IgD-negative memory B cell (primary cell): ENCODE results near the gene GTPBP6. TPM values are rescaled to one million over a fixed set of nuclear protein-coding genes. Genes with fewer than 3 reads are reported as not detected.

ENCODE experiments used
- H3K27ac Mint-ChIP-seq, 3 donors: one replicate each; pipeline ENCODE4 v1.8.0; 2020 to 2022; ENCODE audit warnings: mild to moderate bottlenecking in 3 of 3, mixed read lengths in 3 of 3, moderate library complexity in 1 of 3
- H3K27me3 Mint-ChIP-seq: one replicate; pipeline ENCODE4 v1.8.0; 2021; ENCODE audit warnings: mixed read lengths
- H3K36me3 Mint-ChIP-seq: one replicate; pipeline ENCODE4 v1.8.0; 2020; ENCODE audit warnings: mild to moderate bottlenecking, mixed read lengths
- H3K4me1 Mint-ChIP-seq, 3 donors: one replicate each; pipeline ENCODE4 v1.8.0; 2020 to 2022; ENCODE audit warnings: mixed read lengths in 3 of 3, mild to moderate bottlenecking in 1 of 3
- H3K4me3 Mint-ChIP-seq, 4 donors: one replicate each; pipeline ENCODE4 v1.8.0; 2020 to 2022; ENCODE audit warnings: mild to moderate bottlenecking in 4 of 4, mixed read lengths in 4 of 4, moderate library complexity in 3 of 4
- H3K9me3 Mint-ChIP-seq, 3 donors: one replicate each; pipeline ENCODE4 v1.8.0; 2020 to 2021; ENCODE audit warnings: mixed read lengths in 3 of 3, mild to moderate bottlenecking in 1 of 3
- polyA plus RNA-seq: library from polyadenylated mRNA; unstranded; fragments of 300-500 nt; fragmentation: Illumina TruSeq; gene quantifications from one replicate; pipeline ENCODE4 v1.2.3, GENCODE V29; 2021

The GTPBP6 gene
- polyA plus RNA-seq, 1 donor from 2014 or later = 40.8 TPM

- peaks cover 13 to 15% (median 14%) of the 10 kb centered on the region in 3 donors for H3K4me1 Mint-ChIP-seq
- H3K27me3 Mint-ChIP-seq = no peaks in the 10 kb centered on the region
- peak overlapping the region; percentile 68 to 94 (median 90) for H3K4me3 Mint-ChIP-seq
- no peaks in the 10 kb centered on the region for H3K36me3 Mint-ChIP-seq
- H3K9me3 Mint-ChIP-seq = no peaks in the 10 kb centered on the region
- H3K27ac Mint-ChIP-seq = peak overlapping the region in 2 of 3 donors; percentile 71 to 83
Observed at GRCh38 chrX:319579-320125, 1.1 kb upstream of the GTPBP6 start.

GRCh38 chrX:318068-318738 is 393 bp downstream of the GTPBP6 start:
- Mint-ChIP-seq H3K9me3 (no peaks in the 10 kb centered on the region), H3K27me3 (no peaks in the 10 kb centered on the region), H3K4me3 (peak overlapping the region; percentile 93 to 97 (median 94)), H3K4me1 (peaks cover 10 to 13% (median 11%) of the 10 kb centered on the region in 3 donors), H3K27ac (peak overlapping the region; percentile 99 to 100 (median 100)), H3K36me3 (peaks cover 4% of the 10 kb centered on the region)

DNA sequence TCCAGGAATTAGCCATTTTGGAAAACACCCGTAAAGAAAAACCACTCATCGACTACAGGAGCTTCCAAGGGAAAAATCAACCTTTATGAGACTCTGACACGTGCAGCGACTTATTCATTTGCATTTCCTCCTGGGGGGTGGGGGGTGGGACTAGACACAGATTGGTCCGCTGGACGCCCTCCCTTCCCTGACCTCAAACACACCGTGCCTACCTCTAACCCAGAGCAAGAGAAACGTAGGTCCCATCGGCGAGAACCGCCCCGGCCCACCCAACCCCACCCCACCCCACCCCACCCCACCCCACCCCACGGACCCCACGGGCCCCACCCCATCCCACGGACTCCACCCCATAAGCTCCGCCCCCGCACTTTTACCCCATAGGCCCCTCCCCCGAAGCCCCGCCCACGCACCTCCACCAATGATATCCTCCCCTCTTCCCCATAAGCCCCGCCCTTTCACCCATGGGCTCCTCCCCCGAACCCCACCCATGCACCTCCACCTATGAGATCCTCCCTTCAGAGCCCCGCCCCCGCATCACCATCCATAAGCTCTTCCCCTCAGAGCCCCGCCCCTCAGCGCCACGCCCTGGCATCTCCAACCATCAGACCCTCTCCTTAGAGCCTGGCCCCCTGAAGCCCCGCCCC is 1.1 kb downstream of the GTPBP6 start:
- no peaks in the 10 kb centered on the region for H3K27me3 Mint-ChIP-seq
- H3K9me3 Mint-ChIP-seq = no peaks in the 10 kb centered on the region
- H3K4me1 Mint-ChIP-seq = peaks cover 6 to 9% (median 7%) of the 10 kb centered on the region in 3 donors
- H3K36me3 Mint-ChIP-seq = peaks cover 4% of the 10 kb centered on the region
- H3K4me3 Mint-ChIP-seq = peak overlapping the region; percentile 93 to 97 (median 94)
- peak overlapping the region; percentile 99 to 100 (median 100) for H3K27ac Mint-ChIP-seq

DNA sequence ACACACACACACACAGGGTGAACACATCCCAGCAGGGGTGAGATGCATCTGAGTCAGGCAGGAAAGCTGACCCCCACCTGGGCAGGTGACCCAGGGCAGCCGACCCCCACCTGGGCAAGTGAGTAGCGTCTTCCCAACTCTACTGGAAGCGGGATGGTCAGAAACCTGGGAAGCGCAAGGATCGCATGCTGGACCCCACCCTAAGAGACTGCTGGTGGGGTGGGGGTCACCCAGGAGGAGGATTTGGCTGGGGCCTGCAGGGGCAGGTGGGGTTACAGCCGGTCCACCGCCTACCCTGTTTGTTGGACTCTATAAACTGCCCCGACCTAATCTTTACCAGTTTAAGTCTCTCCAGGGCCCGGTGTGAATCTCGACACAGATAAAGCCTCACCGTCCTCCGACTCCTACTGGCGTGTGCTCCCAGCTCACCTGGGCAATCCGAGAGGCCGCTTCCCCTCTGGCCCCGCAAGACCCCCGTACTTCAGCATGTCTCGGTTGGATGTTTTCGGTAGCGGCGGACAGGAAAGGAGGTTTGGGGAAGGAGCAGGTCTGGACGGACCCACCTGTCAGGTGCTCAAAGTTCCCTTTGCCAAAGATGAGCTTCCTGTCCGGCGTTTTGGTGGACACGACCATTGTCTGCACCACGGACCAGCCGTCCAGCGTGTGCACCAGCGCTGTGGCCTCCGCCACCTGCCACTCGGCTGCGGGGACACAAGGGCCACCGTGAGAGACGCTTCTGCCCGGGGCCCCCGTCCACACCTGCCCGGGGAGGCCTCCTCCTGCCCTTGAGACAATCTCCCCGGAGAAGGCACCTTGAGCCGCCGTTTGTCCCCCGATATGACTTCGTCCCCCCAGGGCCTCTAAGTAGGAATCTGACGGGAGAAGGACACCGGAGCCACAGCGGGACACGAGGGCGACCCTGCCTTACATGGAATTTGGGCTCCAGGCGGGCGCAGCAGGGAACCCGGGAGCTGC is 2.0 kb downstream of the GTPBP6 start:
- Mint-ChIP-seq H3K36me3 (peaks cover 7% of the 10 kb centered on the region), H3K27me3 (no peaks in the 10 kb centered on the region), H3K9me3 (no peaks in the 10 kb centered on the region), H3K4me1 (peaks cover 4 to 9% (median 7%) of the 10 kb centered on the region in 3 donors), H3K4me3 (peak overlapping the region in 3 of 4 donors; percentile 12 to 71 (median 23)), H3K27ac (peak overlapping the region in 1 of 3 donors; percentile 67)

DNA sequence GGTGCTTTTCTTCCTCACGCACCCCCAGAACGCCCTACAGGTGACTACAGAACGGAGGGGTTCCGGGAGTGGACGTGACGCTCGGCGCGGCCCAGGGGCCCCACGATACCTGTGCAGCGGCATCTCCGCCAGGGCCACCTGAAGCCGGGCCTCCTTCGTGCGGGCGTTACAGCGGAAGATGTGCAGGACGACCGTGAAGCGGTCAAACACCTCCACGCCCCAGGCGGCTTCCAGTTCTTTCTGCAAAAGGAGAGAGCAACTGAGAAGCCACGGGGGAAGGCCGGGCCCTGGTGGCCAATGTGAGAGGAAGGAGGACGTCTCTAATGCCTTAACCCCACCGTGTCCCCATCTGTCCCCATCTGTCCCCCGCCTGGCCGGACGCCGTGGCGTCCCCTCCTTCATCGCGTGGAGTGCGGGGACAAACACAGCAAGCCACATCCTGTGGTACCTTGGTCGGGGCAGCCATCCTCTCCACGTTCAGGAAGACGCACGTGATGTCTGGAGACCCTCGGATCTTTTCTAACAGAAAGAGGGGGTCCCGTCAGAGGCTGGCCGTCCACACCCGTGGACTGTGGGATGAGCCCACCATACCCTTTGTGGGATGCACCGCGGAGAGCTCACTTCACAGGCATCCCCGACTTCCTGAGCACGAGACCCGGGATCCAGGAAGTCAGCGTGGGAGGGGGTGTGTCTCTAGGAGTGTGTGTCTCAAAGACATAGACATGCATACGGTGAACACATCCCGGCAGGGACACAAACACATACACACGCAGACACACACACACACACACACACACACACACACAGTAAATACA is 3.6 kb downstream of the GTPBP6 start:
- H3K4me1 Mint-ChIP-seq = peaks cover under 1 to 5% (median 2%) of the 10 kb centered on the region in 3 donors
- H3K27me3 Mint-ChIP-seq = no peaks in the 10 kb centered on the region
- peaks cover 7% of the 10 kb centered on the region for H3K36me3 Mint-ChIP-seq
- H3K27ac Mint-ChIP-seq = no peak overlapping the region
- no peak overlapping the region for H3K4me3 Mint-ChIP-seq
- H3K9me3 Mint-ChIP-seq = no peaks in the 10 kb centered on the region

DNA sequence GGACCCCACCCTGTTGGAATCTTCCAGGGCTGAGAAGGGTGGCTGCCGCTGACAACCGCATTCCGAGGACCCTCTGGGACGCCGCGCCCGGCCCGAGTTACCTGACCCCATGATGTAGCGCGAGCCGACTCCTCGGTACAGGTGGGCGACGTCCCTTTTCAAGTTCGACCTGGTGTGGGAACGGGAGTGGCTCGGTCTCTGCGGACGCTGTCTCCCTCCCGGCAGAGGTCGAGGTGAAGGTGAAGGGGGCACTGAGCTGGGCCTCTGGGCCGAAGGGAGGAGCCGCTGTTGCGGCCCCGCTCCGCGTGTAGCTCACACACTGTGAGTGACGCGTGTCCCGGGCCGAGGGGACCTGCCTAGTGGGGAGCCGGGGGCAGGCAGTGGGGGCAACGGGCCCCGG is 4.5 kb downstream of the GTPBP6 start:
- H3K27ac Mint-ChIP-seq = no peak overlapping the region
- H3K4me1 Mint-ChIP-seq = peaks cover 0 to 5% (median 2%) of the 10 kb centered on the region in 3 donors
- H3K27me3 Mint-ChIP-seq = no peaks in the 10 kb centered on the region
- no peak overlapping the region for H3K4me3 Mint-ChIP-seq
- peaks cover 7% of the 10 kb centered on the region for H3K36me3 Mint-ChIP-seq
- no peaks in the 10 kb centered on the region for H3K9me3 Mint-ChIP-seq

- Mint-ChIP-seq H3K36me3 (peaks cover 7% of the 10 kb centered on the region), H3K9me3 (no peaks in the 10 kb centered on the region), H3K27me3 (no peaks in the 10 kb centered on the region), H3K4me1 (peaks cover 0 to 5% (median 2%) of the 10 kb centered on the region in 3 donors), H3K27ac (peak overlapping the region in 1 of 3 donors; percentile 60), H3K4me3 (peak overlapping the region in 1 of 4 donors; percentile 20)
Observed at GRCh38 chrX:313546-313945, 5.0 kb downstream of the GTPBP6 start.

GRCh38 chrX:312621-313331 is 5.8 kb downstream of the GTPBP6 start:
- Mint-ChIP-seq H3K36me3 (peaks cover 11% of the 10 kb centered on the region), H3K27ac (peak overlapping the region in 1 of 3 donors; percentile 60), H3K4me3 (peak overlapping the region in 1 of 4 donors; percentile 55), H3K27me3 (no peaks in the 10 kb centered on the region), H3K9me3 (no peaks in the 10 kb centered on the region), H3K4me1 (peaks cover 0 to under 1% (median under 1%) of the 10 kb centered on the region in 3 donors)

DNA sequence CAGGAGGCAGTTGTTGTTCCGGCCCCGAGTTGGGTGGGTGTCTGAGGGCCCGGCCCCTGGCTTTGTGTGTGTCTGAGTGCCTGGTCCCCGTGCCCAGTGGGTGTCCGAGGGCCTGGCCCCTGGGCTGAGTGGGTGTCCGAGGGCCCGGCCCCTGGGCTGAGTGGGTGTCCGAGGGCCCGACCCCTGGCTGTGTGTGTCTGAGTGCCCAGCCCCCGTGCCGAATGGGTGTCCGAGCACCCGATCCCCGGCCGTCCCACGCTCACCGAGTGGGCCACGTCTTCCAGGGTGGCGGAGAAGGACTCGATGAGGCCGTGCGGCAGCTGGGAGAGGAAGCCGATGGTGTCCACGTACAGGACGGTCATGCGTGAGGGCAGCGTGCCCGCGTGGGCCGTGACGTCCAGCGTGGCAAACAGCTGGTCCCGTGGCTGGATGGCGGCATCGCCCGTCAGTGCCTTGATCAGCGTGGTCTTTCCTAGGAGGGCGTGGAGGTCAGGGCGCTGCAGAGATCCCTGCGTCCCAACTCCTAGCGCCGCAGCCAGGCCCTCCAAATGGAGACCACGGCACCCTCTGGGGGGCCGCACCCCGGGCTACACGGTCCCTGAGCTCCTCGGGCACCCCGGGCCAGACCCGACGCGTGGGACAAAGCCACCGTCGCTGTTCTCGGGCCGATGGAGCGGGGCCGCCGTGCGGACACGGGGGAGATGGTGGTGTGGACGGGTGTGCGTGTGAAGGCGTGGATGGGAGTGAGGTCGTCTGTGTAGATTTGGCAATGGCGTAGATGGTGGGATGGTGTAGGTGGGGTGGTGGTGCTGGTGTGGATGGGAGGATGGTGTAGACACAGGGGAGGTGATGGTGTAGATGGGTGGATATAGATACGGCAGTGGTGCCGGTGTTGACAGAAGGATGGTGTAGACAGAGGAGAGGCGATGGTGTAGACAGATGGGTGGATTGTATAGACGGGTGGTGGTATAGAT is 7.2 kb downstream of the GTPBP6 start:
- H3K36me3 Mint-ChIP-seq = peaks cover 14% of the 10 kb centered on the region

GRCh38 chrX:310621-311155 is 7.9 kb downstream of the GTPBP6 start:
- Mint-ChIP-seq H3K36me3 (peaks cover 16% of the 10 kb centered on the region), H3K27ac (no peak overlapping the region), H3K27me3 (no peaks in the 10 kb centered on the region), H3K4me3 (no peak overlapping the region), H3K4me1 (no peaks in the 10 kb centered on the region), H3K9me3 (no peaks in the 10 kb centered on the region)

More for the DNA sequence above, 7.2 kb downstream of the GTPBP6 start:
- H3K27me3 Mint-ChIP-seq = no peaks in the 10 kb centered on the region
- H3K27ac Mint-ChIP-seq = no peak overlapping the region
- no peaks in the 10 kb centered on the region for H3K9me3 Mint-ChIP-seq
- H3K4me3 Mint-ChIP-seq = no peak overlapping the region
- no peaks in the 10 kb centered on the region for H3K4me1 Mint-ChIP-seq

DNA sequence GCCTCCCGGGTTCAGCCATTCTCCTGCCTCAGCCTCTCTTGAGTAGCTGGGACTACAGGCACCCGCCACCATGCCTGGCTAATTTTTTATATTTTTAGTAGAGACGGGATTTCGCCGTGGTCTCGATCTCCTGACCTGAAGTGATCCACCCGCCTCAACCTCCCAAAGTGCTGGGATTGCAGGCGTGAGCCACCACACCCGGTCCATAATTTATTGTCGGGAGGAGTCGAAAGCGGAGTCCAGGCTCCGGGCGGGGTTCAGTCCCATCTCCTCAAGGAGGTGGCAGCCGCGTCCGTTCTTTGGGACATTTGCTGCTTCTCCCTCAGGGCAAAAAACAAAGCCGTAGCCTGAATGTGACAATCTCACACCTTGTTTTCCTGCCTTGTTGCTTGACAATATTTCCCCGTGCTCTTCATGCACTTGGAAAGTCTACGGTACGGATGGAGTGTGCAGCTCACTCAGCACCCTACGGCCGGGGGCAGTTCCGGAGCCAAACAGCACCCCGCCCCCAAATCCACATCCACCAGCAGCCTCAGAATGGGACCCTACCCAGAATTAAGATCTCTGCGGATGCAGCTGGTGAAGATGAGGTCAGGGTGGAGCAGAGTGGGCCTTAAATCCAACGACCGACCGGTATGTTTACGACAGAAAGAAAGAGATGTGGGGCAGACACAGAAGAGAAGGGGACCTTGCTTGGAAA is 9.6 kb downstream of the GTPBP6 start:
- H3K27me3 Mint-ChIP-seq = no peaks in the 10 kb centered on the region
- no peaks in the 10 kb centered on the region for H3K9me3 Mint-ChIP-seq
- H3K4me1 Mint-ChIP-seq = no peaks in the 10 kb centered on the region
- H3K4me3 Mint-ChIP-seq = no peak overlapping the region
- peak overlapping the region in 1 of 3 donors; percentile 28 for H3K27ac Mint-ChIP-seq
- H3K36me3 Mint-ChIP-seq = peaks cover 18% of the 10 kb centered on the region
